ENCODE data around the gene WDR11. TPM values are rescaled to one million over a fixed set of nuclear protein-coding genes. Genes with fewer than 3 reads are reported as not detected.

WDR11 gene
- total RNA-seq, 6 experiments from 2014 or later: 20.1 to 36.7 (median 26.0) TPM

GRCh38 chr10:120941501-120941900, 90.3 kb downstream of the WDR11 start:
- no peak for ATAC-seq
- H3K4me1 ChIP-seq: no peaks in the 10 kb centered on the region
- 73% methylated on average over 2 of the region's 5 CpGs for WGBS (ENCODE audit: insufficient coverage, low coverage, low lambda C conversion rate, missing lambda C conversion rate)
- no peak for DNase-seq
- no peaks in the 10 kb centered on the region for H3K27me3 ChIP-seq
- intact Hi-C loops (cut with DNase I): loop anchor here (5.0 to 10.0 kb wide), 4 partner anchors 663 to 943 kb away; no protein-coding TSS in a partner anchor
- no peak overlapping the region for H3K27ac ChIP-seq
- no peaks in the 10 kb centered on the region for H3K9me3 ChIP-seq
- H3K4me3 ChIP-seq: no peak overlapping the region
- H3K36me3 ChIP-seq: no peaks in the 10 kb centered on the region
- TF ChIP-seq POLR2A (IDR thresholded peaks at IDR 0.05): no peak
- TF ChIP-seq, protein P1, sequence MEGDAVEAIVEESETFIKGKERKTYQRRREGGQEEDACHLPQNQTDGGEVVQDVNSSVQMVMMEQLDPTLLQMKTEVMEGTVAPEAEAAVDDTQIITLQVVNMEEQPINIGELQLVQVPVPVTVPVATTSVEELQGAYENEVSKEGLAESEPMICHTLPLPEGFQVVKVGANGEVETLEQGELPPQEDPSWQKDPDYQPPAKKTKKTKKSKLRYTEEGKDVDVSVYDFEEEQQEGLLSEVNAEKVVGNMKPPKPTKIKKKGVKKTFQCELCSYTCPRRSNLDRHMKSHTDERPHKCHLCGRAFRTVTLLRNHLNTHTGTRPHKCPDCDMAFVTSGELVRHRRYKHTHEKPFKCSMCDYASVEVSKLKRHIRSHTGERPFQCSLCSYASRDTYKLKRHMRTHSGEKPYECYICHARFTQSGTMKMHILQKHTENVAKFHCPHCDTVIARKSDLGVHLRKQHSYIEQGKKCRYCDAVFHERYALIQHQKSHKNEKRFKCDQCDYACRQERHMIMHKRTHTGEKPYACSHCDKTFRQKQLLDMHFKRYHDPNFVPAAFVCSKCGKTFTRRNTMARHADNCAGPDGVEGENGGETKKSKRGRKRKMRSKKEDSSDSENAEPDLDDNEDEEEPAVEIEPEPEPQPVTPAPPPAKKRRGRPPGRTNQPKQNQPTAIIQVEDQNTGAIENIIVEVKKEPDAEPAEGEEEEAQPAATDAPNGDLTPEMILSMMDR (IDR thresholded peaks at IDR 0.05): no peak

- no peak overlapping the region for H3K4me3 ChIP-seq
- H3K36me3 ChIP-seq: no peaks in the 10 kb centered on the region
- peak; percentile 78 to 83 (median 79) for DNase-seq
Measured at GRCh38 chr10:120942806-120943413, 91.7 kb downstream of the WDR11 start.

DNA sequence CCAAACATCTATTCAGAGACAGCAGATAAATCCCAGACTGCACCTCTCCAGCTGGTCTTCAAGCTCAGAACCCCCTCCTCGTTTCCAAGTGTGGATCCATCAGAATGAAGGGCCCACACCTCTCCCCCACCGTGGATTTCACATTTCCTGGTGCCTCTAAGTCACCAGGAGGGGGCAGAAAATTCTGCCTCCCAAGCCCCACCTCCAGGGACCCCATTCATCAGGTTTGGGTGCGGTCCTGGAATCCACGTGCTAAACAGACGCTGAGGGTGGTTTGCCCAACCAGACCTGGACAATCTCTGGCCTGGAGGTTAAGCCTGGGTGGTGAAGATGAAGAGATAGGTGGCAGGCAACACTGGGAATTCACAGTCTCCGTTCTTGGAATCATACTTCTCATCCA, 92.4 kb downstream of the WDR11 start:
- DNase-seq: no peak
- intact Hi-C loops (cut with DNase I): loop anchor here (5.0 to 10.0 kb wide), 4 partner anchors 661 to 941 kb away; no protein-coding TSS in a partner anchor
- Histone ChIP-seq H3K27ac (no peak overlapping the region), H3K4me1 (no peaks in the 10 kb centered on the region), H3K4me3 (no peak overlapping the region), H3K9me3 (no peaks in the 10 kb centered on the region), H3K36me3 (no peaks in the 10 kb centered on the region), H3K27me3 (no peaks in the 10 kb centered on the region)
- no peak for TF ChIP-seq POLR2A (IDR thresholded peaks at IDR 0.05)
- TF ChIP-seq, protein P1 (IDR thresholded peaks at IDR 0.05): no peak
- no peak for ATAC-seq
- 83% methylated on average over 3 of the region's 6 CpGs for WGBS (ENCODE audit: insufficient coverage, low coverage, low lambda C conversion rate, missing lambda C conversion rate)

More at GRCh38 chr10:120942806-120943413, 91.7 kb downstream of the WDR11 start:
- no peaks in the 10 kb centered on the region for H3K9me3 ChIP-seq
- H3K4me1 ChIP-seq: no peaks in the 10 kb centered on the region
- 28% methylated on average over 13 of the region's 23 CpGs for WGBS (ENCODE audit: insufficient coverage, low coverage, low lambda C conversion rate, missing lambda C conversion rate)
- TF ChIP-seq POLR2A (IDR thresholded peaks at IDR 0.05): no peak
- TF ChIP-seq, protein P1 (IDR thresholded peaks at IDR 0.05): peak; percentile 87 to 88 (median 87)
- ATAC-seq: peak; percentile 94 to 98 (median 96)
- H3K27me3 ChIP-seq: no peaks in the 10 kb centered on the region
- H3K27ac ChIP-seq: no peak overlapping the region
- intact Hi-C loops (cut with DNase I): loop anchor here (5.0 to 10.0 kb wide), 4 partner anchors 662 to 942 kb away; no protein-coding TSS in a partner anchor

DNA sequence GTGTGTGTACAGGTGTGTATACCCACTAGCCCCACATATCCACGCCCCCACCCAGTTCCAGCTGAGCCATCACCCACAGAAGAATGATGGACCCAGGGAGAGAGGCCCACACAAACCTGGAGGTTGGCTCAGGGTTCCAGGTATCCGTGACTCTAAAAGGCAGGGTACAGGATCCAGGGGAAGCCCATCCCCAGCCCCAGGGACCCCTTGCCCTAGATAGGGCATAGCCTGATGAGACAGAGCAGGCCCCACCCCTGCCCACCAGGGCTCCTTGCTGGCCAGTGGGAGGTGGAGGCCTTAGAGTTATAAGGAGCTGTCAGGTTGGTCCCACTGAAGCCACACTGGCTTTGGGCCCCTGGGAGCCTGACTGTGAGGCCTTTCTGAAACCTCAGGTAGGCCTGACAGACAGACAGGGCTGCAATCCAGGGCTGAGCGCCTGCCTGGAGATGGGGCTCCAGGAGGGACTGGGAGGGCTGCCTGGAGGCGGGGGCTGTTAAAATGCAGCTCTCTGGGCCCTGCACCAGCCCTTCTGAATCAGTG, 93.5 kb downstream of the WDR11 start:
- no peaks in the 10 kb centered on the region for H3K36me3 ChIP-seq
- ATAC-seq: no peak
- intact Hi-C loops (cut with DNase I): loop anchor here (5.0 to 10.0 kb wide), 4 partner anchors 660 to 940 kb away; no protein-coding TSS in a partner anchor
- DNase-seq: no peak
- H3K9me3 ChIP-seq: no peaks in the 10 kb centered on the region
- WGBS (ENCODE audit: insufficient coverage, low coverage, low lambda C conversion rate, missing lambda C conversion rate): no CpG with 5 or more reads among the region's 4 CpGs
- no peak for TF ChIP-seq POLR2A (IDR thresholded peaks at IDR 0.05)
- TF ChIP-seq, protein P1 (IDR thresholded peaks at IDR 0.05): no peak
- H3K27ac ChIP-seq: no peak overlapping the region
- H3K4me3 ChIP-seq: no peak overlapping the region
- peaks cover 0 to 8% (median 0%) of the 10 kb centered on the region in 4 donors for H3K4me1 ChIP-seq
- H3K27me3 ChIP-seq: peaks cover 0 to 11% of the 10 kb centered on the region in 2 donors

Measured in right lobe of liver (tissue), 6 donors.